ENCODE data around the gene XRCC3.

The XRCC3 gene

DNA sequence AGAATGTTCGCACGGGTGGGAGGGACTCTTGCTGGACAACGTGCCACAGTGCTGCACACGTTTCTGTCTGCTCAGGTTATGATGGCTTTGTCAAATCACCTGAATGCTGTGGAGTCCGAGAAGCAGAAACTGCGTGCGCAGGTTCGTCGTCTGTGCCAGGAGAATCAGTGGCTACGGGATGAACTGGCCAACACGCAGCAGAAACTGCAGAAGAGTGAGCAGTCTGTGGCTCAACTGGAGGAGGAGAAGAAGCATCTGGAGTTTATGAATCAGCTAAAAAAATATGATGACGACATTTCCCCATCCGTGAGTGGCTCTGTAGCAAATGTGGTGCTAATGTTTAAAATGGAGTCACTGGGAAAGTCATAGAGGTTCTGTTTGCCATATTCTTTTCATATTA is 57.8 kb downstream of the XRCC3 start:
- Histone ChIP-seq H3K9ac (ENCODE audit: low read length) (no peak overlapping the region), H3K36me3 (ENCODE audit: insufficient read depth, low read length) (peaks cover 77% of the 10 kb centered on the region), H3K4me1 (ENCODE audit: insufficient read depth, low read length, severe bottlenecking) (no peaks in the 10 kb centered on the region), H3K4me2 (ENCODE audit: low read length) (no peak overlapping the region), H3K27me3 (ENCODE audit: insufficient read depth, low read length) (no peaks in the 10 kb centered on the region), H3K9me2 (ENCODE audit: low read depth, low read length) (no peaks in the 10 kb centered on the region), H2AFZ (ENCODE audit: low read length) (no peak overlapping the region), H3F3A (ENCODE audit: insufficient read depth, low read length) (no peaks in the 10 kb centered on the region), H3K27ac (ENCODE audit: low read depth, low read length, poor library complexity, severe bottlenecking) (no peak overlapping the region), H3K9me3 (ENCODE audit: low read length) (no peaks in the 10 kb centered on the region), H3K79me2 (ENCODE audit: insufficient read depth, low read length) (peaks cover 6% of the 10 kb centered on the region; the same call in 1 of the 2 replicates), H4K20me1 (ENCODE audit: insufficient read depth, low read length) (no peaks in the 10 kb centered on the region), H3K4me3 (ENCODE audit: low read depth, low read length, poor library complexity, severe bottlenecking) (no peak overlapping the region)
- no peak for TF ChIP-seq EZH2 (IDR thresholded peaks at IDR 0.05; ENCODE audit: borderline replicate concordance, low read length)

DNA sequence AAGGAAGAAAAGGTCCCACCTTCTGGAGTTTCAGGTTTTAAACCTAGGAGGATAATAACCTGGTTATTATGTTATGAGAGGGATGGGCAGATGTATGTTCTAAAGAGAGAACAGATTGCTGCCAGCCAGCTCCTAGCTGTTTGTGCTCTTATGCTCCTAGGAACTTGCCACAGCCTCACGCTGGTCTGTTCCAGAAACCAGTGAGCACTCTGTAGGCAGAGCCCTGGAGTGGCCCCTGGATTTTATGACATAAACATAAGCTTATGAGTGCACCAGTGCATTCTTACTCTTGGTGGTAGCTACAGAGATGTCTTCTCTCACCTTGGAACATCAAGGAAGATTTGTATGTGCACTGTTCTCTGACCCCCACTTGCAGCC is 58.5 kb downstream of the XRCC3 start:
- no peak overlapping the region for H2AFZ ChIP-seq (ENCODE audit: low read length)
- H3K4me2 ChIP-seq (ENCODE audit: low read length): no peak overlapping the region
- no peak overlapping the region for H3K9ac ChIP-seq (ENCODE audit: low read length)
- H4K20me1 ChIP-seq (ENCODE audit: insufficient read depth, low read length): no peaks in the 10 kb centered on the region
- TF ChIP-seq, protein P1, sequence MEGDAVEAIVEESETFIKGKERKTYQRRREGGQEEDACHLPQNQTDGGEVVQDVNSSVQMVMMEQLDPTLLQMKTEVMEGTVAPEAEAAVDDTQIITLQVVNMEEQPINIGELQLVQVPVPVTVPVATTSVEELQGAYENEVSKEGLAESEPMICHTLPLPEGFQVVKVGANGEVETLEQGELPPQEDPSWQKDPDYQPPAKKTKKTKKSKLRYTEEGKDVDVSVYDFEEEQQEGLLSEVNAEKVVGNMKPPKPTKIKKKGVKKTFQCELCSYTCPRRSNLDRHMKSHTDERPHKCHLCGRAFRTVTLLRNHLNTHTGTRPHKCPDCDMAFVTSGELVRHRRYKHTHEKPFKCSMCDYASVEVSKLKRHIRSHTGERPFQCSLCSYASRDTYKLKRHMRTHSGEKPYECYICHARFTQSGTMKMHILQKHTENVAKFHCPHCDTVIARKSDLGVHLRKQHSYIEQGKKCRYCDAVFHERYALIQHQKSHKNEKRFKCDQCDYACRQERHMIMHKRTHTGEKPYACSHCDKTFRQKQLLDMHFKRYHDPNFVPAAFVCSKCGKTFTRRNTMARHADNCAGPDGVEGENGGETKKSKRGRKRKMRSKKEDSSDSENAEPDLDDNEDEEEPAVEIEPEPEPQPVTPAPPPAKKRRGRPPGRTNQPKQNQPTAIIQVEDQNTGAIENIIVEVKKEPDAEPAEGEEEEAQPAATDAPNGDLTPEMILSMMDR (IDR thresholded peaks at IDR 0.05; ENCODE audit: low read length): no peak
- no peak for TF ChIP-seq EZH2 (IDR thresholded peaks at IDR 0.05; ENCODE audit: borderline replicate concordance, low read length)
- H3F3A ChIP-seq (ENCODE audit: insufficient read depth, low read length): no peaks in the 10 kb centered on the region
- no peaks in the 10 kb centered on the region for H3K9me2 ChIP-seq (ENCODE audit: low read depth, low read length)
- peaks cover 12% of the 10 kb centered on the region for H3K79me2 ChIP-seq (ENCODE audit: insufficient read depth, low read length)
- peaks cover 70% of the 10 kb centered on the region for H3K36me3 ChIP-seq (ENCODE audit: insufficient read depth, low read length)
- H3K4me3 ChIP-seq (ENCODE audit: low read depth, low read length, poor library complexity, severe bottlenecking): no peak overlapping the region
- H3K9me3 ChIP-seq (ENCODE audit: low read length): no peaks in the 10 kb centered on the region
- no peak overlapping the region for H3K27ac ChIP-seq (ENCODE audit: low read depth, low read length, poor library complexity, severe bottlenecking)
- no peaks in the 10 kb centered on the region for H3K27me3 ChIP-seq (ENCODE audit: insufficient read depth, low read length)
- H3K4me1 ChIP-seq (ENCODE audit: insufficient read depth, low read length, severe bottlenecking): no peaks in the 10 kb centered on the region

DNA sequence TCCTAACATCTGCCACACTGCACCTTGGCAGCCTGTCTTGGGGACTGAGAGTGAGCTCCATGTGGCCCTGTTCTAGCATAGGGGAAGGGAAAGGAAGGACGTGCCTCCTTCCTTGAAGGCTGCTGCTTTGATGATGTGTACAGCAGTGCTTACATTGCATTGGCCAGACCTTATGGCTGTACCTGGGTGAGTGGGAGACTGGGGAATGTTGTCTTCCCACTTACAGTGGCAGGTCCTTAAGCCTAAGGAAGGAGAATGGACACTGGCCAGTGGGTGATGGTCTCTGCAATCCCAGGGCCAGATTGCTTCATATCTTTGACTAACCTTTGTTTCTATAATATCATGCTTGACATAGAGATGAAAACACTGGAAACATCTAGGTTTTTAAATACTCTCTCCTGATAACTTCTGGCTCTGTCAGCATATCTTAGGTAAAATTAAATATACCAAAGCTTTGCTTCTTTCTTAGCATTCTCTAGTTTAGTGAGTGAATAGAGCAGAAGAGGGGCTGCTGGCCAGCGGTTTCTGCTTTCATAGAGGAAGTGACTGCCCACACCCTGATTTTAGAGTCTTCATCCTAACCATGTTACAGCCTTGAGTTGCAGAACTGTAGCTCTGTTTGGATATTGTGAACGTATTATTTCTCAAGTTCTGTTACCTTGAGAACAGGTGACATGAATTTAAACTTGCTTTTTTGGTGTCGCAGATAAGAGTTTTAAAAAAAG is 59.1 kb downstream of the XRCC3 start:
- no peaks in the 10 kb centered on the region for H3K9me3 ChIP-seq (ENCODE audit: low read length)
- no peaks in the 10 kb centered on the region for H3K27me3 ChIP-seq (ENCODE audit: insufficient read depth, low read length)
- H3K9ac ChIP-seq (ENCODE audit: low read length): no peak overlapping the region
- H3K36me3 ChIP-seq (ENCODE audit: insufficient read depth, low read length): peaks cover 64% of the 10 kb centered on the region
- no peaks in the 10 kb centered on the region for H3K9me2 ChIP-seq (ENCODE audit: low read depth, low read length)
- H3K27ac ChIP-seq (ENCODE audit: low read depth, low read length, poor library complexity, severe bottlenecking): no peak overlapping the region
- H3K4me2 ChIP-seq (ENCODE audit: low read length): no peak overlapping the region
- H3F3A ChIP-seq (ENCODE audit: insufficient read depth, low read length): no peaks in the 10 kb centered on the region
- H2AFZ ChIP-seq (ENCODE audit: low read length): no peak overlapping the region
- no peaks in the 10 kb centered on the region for H4K20me1 ChIP-seq (ENCODE audit: insufficient read depth, low read length)
- no peak overlapping the region for H3K4me3 ChIP-seq (ENCODE audit: low read depth, low read length, poor library complexity, severe bottlenecking)
- no peaks in the 10 kb centered on the region for H3K4me1 ChIP-seq (ENCODE audit: insufficient read depth, low read length, severe bottlenecking)
- H3K79me2 ChIP-seq (ENCODE audit: insufficient read depth, low read length): peaks cover 18% of the 10 kb centered on the region
- no peak for TF ChIP-seq EZH2 (IDR thresholded peaks at IDR 0.05; ENCODE audit: borderline replicate concordance, low read length)
- TF ChIP-seq, protein P1 (IDR thresholded peaks at IDR 0.05; ENCODE audit: low read length): no peak

DNA sequence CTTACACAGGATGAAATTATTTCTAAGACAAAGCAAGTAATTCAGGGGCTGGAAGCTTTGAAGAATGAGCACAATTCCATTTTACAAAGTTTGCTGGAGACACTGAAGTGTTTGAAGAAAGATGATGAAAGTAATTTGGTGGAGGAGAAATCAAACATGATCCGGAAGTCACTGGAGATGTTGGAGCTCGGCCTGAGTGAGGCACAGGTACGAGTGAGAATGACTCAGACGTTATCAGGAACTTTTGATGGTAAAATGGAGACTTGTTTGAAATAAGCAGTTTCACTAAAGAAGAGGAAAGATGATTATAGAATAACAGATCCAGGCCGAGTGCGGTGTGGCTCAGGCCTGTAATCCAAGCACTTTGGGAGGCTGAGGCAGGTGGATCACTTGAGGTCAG is 60.6 kb downstream of the XRCC3 start:
- peaks cover 31% of the 10 kb centered on the region for H3K79me2 ChIP-seq (ENCODE audit: insufficient read depth, low read length)
- no peaks in the 10 kb centered on the region for H3K27me3 ChIP-seq (ENCODE audit: insufficient read depth, low read length)
- no peak for TF ChIP-seq EZH2 (IDR thresholded peaks at IDR 0.05; ENCODE audit: borderline replicate concordance, low read length)
- TF ChIP-seq, protein P1 (IDR thresholded peaks at IDR 0.05; ENCODE audit: low read length): no peak
- no peak overlapping the region for H3K4me2 ChIP-seq (ENCODE audit: low read length)
- H3K36me3 ChIP-seq (ENCODE audit: insufficient read depth, low read length): peaks cover 56% of the 10 kb centered on the region
- H2AFZ ChIP-seq (ENCODE audit: low read length): no peak overlapping the region
- H3K9me2 ChIP-seq (ENCODE audit: low read depth, low read length): no peaks in the 10 kb centered on the region
- H3K4me3 ChIP-seq (ENCODE audit: low read depth, low read length, poor library complexity, severe bottlenecking): no peak overlapping the region
- no peak overlapping the region for H3K9ac ChIP-seq (ENCODE audit: low read length)
- no peaks in the 10 kb centered on the region for H3F3A ChIP-seq (ENCODE audit: insufficient read depth, low read length)
- no peaks in the 10 kb centered on the region for H3K4me1 ChIP-seq (ENCODE audit: insufficient read depth, low read length, severe bottlenecking)
- H3K27ac ChIP-seq (ENCODE audit: low read depth, low read length, poor library complexity, severe bottlenecking): no peak overlapping the region
- no peaks in the 10 kb centered on the region for H3K9me3 ChIP-seq (ENCODE audit: low read length)
- H4K20me1 ChIP-seq (ENCODE audit: insufficient read depth, low read length): no peaks in the 10 kb centered on the region
